Gastrocnemius medialis (tissue), 4 donors: Measurements from ENCODE around the gene ISL2.

Experiments
- POLR2A ChIP-seq, 2 donors: fragments of 450-650 bp; IDR thresholded peaks; one replicate each; pipeline ENCODE4 v1.6.1; 2017; ENCODE audit warnings: antibody characterized with exemption in 2 of 2, mild to moderate bottlenecking in 2 of 2, moderate library complexity in 2 of 2
- TF ChIP-seq, protein P1 (sequence below), 5 experiments: fragments of 450-650 bp in 3 of 5; fragments of 200-600 bp in 2 of 5; sonication (generic) in 2 of 5; IDR thresholded peaks in 4 of 5; conservative IDR thresholded peaks in 1 of 5; 1 replicate in 4 of 5; 2 replicates in 1 of 5; pipeline ENCODE4 v1.5.1; 2016 to 2019; ENCODE audit warnings: antibody characterized with exemption in 5 of 5, mild to moderate bottlenecking in 3 of 5, moderate library complexity in 3 of 5

DNA sequence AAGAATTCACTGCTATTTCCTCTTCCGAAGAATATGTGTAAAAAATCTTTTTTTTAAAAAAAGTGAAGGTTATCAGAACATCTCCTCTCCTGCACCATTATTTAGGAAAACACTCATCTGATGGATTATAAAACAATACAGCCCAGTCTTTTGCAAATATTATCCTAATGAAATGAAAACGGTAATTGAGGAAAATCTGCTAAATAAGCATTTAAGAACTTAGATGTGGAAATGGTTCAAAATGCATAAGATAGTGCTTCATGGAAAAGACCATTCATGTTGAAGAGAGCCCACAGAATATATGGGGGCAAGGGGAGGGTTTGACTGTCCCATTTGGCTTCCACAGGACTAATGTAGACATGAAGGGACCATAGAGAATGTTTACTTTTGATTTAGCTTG, 47.8 kb downstream of the ISL2 start:
- no peak for TF ChIP-seq POLR2A (IDR thresholded peaks at IDR 0.05)
- TF ChIP-seq, protein P1, sequence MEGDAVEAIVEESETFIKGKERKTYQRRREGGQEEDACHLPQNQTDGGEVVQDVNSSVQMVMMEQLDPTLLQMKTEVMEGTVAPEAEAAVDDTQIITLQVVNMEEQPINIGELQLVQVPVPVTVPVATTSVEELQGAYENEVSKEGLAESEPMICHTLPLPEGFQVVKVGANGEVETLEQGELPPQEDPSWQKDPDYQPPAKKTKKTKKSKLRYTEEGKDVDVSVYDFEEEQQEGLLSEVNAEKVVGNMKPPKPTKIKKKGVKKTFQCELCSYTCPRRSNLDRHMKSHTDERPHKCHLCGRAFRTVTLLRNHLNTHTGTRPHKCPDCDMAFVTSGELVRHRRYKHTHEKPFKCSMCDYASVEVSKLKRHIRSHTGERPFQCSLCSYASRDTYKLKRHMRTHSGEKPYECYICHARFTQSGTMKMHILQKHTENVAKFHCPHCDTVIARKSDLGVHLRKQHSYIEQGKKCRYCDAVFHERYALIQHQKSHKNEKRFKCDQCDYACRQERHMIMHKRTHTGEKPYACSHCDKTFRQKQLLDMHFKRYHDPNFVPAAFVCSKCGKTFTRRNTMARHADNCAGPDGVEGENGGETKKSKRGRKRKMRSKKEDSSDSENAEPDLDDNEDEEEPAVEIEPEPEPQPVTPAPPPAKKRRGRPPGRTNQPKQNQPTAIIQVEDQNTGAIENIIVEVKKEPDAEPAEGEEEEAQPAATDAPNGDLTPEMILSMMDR (IDR thresholded peaks at IDR 0.05 in 4 of 5, conservative IDR thresholded peaks at IDR 0.05 in 1 of 5) = no peak
